GM12878 (cell line): ENCODE results near the gene ATP6V0A1. TPM values are rescaled to one million over a fixed set of nuclear protein-coding genes. Genes with fewer than 3 reads are reported as not detected.

Source experiments
- ATAC-seq: fragments of 200-7000 bp; cut with Tn5 transposase; 3 replicates; pipeline ENCODE4 v1.9.1; 2020; ENCODE audit warnings: mild to moderate bottlenecking, moderate library complexity
- BruUV-seq: library from RNA; stranded (reverse); fragments of 400-500 nt; replicated peaks from 2 replicates; lab custom pipeline; 2021; lab: Mats Ljungman, UMichigan
- CTCF ChIA-PET: fragments of 300-600 bp; sonication (Branson Sonifier 250); formaldehyde crosslinking; extraction: SDS; loops from one replicate; lab custom pipeline; 2021; ENCODE audit warnings: inconsistent platforms; lab: Yijun Ruan, JAX
- POLR2A ChIA-PET: fragments of 350-600 bp; formaldehyde crosslinking; extraction: SDS; loops from one replicate; lab custom pipeline; 2021; ENCODE audit warnings: inconsistent platforms; lab: Charles Lee
- RAD21 ChIA-PET: fragments of 300-600 bp; sonication (Branson Sonifier 250); formaldehyde crosslinking; loops from one replicate; lab custom pipeline; 2023; ENCODE audit warnings: antibody characterized with exemption; ENCODE audit not compliant: unreplicated experiment; lab: Charles Lee
- SMC1A ChIA-PET: fragments of 300-600 bp; sonication (Branson Sonifier 250); formaldehyde crosslinking; loops from one replicate; lab custom pipeline; 2023; ENCODE audit not compliant: unreplicated experiment, uncharacterized antibody; lab: Charles Lee
- DNase-seq: peaks from one replicate; pipeline ENCODE4 v3.0.0-alpha.2; 2011; ENCODE audit warnings: low read depth, low spot score
- FAIRE-seq: peaks from 3 replicates; lab custom pipeline; 2011; peaks lifted over from hg19 to GRCh38; lab: Jason Lieb, UNC
- H2AFZ ChIP-seq: 2 replicates; pipeline ENCODE4 v1.6.0; 2011; ENCODE audit warnings: low read depth, low read length, control low read depth; ENCODE audit not compliant: control insufficient read depth
- H3K27ac ChIP-seq: 2 replicates; pipeline ENCODE4 v1.5.1; 2011; ENCODE audit warnings: control low read depth; ENCODE audit not compliant: control insufficient read depth, insufficient read depth
- H3K27me3 ChIP-seq, 2 experiments: replicated peaks in 1 of 2; 2 replicates each; pipeline versions ENCODE4 v1.6.0 to v1.6.1; 2011; ENCODE audit warnings: low read length in 1 of 2; ENCODE audit not compliant: control insufficient read depth in 2 of 2, insufficient read depth in 2 of 2
- H3K36me3 ChIP-seq, 2 experiments: 2 replicates each; pipeline ENCODE4 v1.5.1; 2011; ENCODE audit warnings: low read length in 1 of 2; ENCODE audit not compliant: control insufficient read depth in 2 of 2, insufficient read depth in 2 of 2
- H3K4me1 ChIP-seq: 2 replicates; pipeline ENCODE4 v1.6.1; 2011; ENCODE audit warnings: mild to moderate bottlenecking, low read length, moderate library complexity, mixed read lengths; ENCODE audit not compliant: control insufficient read depth, insufficient read depth
- H3K4me2 ChIP-seq: 2 replicates; pipeline ENCODE4 v1.6.0; 2011; ENCODE audit warnings: control low read depth; ENCODE audit not compliant: control insufficient read depth, insufficient read depth
- H3K4me3 ChIP-seq: fragments of 200-600 bp; sonication (generic); 2 replicates; pipeline ENCODE4 v1.5.1; 2016
- H3K79me2 ChIP-seq: 2 replicates; pipeline ENCODE4 v1.6.0; 2011; ENCODE audit warnings: low read length; ENCODE audit not compliant: control insufficient read depth, insufficient read depth
- H3K9ac ChIP-seq: 2 replicates; pipeline ENCODE4 v1.8.0; 2011; ENCODE audit warnings: low read length, control low read depth, mixed read lengths; ENCODE audit not compliant: control insufficient read depth, insufficient read depth
- H3K9me3 ChIP-seq: replicated peaks from 3 replicates; pipeline ENCODE4 v1.5.1; 2011; ENCODE audit warnings: mild to moderate bottlenecking, low read length; ENCODE audit not compliant: control insufficient read depth, insufficient read depth
- H4K20me1 ChIP-seq: 2 replicates; pipeline ENCODE4 v1.6.0; 2011; ENCODE audit not compliant: control insufficient read depth, insufficient read depth
- ATF7 ChIP-seq: fragments of 450-650 bp; IDR thresholded peaks from 2 replicates; pipeline ENCODE4 v1.6.1; 2016; ENCODE audit warnings: low read depth, mild to moderate bottlenecking
- BMI1 ChIP-seq: fragments of 450-650 bp; IDR thresholded peaks from 2 replicates; pipeline ENCODE4 v1.6.1; 2016; ENCODE audit warnings: mild to moderate bottlenecking, moderate library complexity, borderline replicate concordance
- CREB1 ChIP-seq: IDR thresholded peaks from 2 replicates; pipeline ENCODE4 v1.6.1; 2012; ENCODE audit warnings: low read depth, mild to moderate bottlenecking, inconsistent platforms
- EGR1 ChIP-seq, 2 experiments: IDR thresholded peaks; 1 replicate in 1 of 2; 2 replicates in 1 of 2; pipeline ENCODE4 v1.6.1; 2011 to 2012; ENCODE audit warnings: low read depth in 2 of 2, low read length in 2 of 2, borderline replicate concordance in 1 of 2, mild to moderate bottlenecking in 1 of 2, moderate library complexity in 1 of 2
- EZH2 ChIP-seq: IDR thresholded peaks from 2 replicates; pipeline ENCODE4 v1.6.1; 2012; ENCODE audit warnings: low read depth, mild to moderate bottlenecking, control low read depth, inconsistent platforms, low read length, borderline replicate concordance; ENCODE audit not compliant: control insufficient read depth
- FOXK2 ChIP-seq: fragments of 450-650 bp; IDR thresholded peaks from 2 replicates; pipeline ENCODE4 v1.6.1; 2017; ENCODE audit warnings: mild to moderate bottlenecking, moderate library complexity
- HDAC2 ChIP-seq: fragments of 200-600 bp; sonication (generic); IDR thresholded peaks from 2 replicates; pipeline ENCODE4 v1.6.1; 2017
- IKZF1 ChIP-seq: fragments of 450-650 bp; conservative IDR thresholded peaks from 2 replicates; pipeline ENCODE4 v1.6.1; 2017; ENCODE audit warnings: antibody characterized with exemption, mild to moderate bottlenecking
- NR2C1 ChIP-seq: fragments of 450-650 bp; IDR thresholded peaks from 2 replicates; pipeline ENCODE4 v1.6.1; 2017; ENCODE audit warnings: antibody characterized with exemption, mild to moderate bottlenecking, moderate library complexity
- POLR2AphosphoS5 ChIP-seq: IDR thresholded peaks from 2 replicates; pipeline ENCODE4 v1.6.1; 2011; ENCODE audit warnings: mild to moderate bottlenecking, low read length, inconsistent platforms
- RAD51 ChIP-seq: fragments of 450-650 bp; IDR thresholded peaks from 2 replicates; pipeline ENCODE4 v1.6.1; 2016; ENCODE audit warnings: moderate library complexity, mild to moderate bottlenecking, inconsistent platforms
- SMC3 ChIP-seq: IDR thresholded peaks from 2 replicates; pipeline ENCODE4 v1.6.1; 2011; ENCODE audit warnings: low read length, improper control_type of control experiment, borderline replicate concordance
- TBL1XR1 ChIP-seq: IDR thresholded peaks from 2 replicates; pipeline ENCODE4 v1.6.1; 2012; ENCODE audit warnings: low read depth, low read length, improper control_type of control experiment
- TCF12 ChIP-seq: IDR thresholded peaks from 2 replicates; pipeline ENCODE4 v1.6.1; 2011; ENCODE audit warnings: low read depth, mild to moderate bottlenecking, low read length
- ZZZ3 ChIP-seq: IDR thresholded peaks from 2 replicates; pipeline ENCODE4 v1.6.1; 2011; ENCODE audit warnings: low read depth; ENCODE audit not compliant: control insufficient read depth, insufficient read length
- WGBS: methylation state at CpG from one replicate; pipeline ENCODE4 v1.1.6; 2016; ENCODE audit warnings: low lambda C conversion rate; ENCODE audit not compliant: insufficient replicate concordance, insufficient coverage; ENCODE audit errors: missing lambda C conversion rate; 5-methylcytosine and 5-hydroxymethylcytosine counted together
- in situ Hi-C: fragments of 300-500 bp; cut with MboI; formaldehyde crosslinking; loops from 9 replicates; pipeline ENCODE4 v1.14.3; 2018; ENCODE audit warnings: mixed read lengths
- intact Hi-C: fragments of 100-400 bp; cut with micrococcal nuclease; formaldehyde crosslinking; loops from one replicate; pipeline ENCODE4 v1.14.2; 2022; ENCODE audit not compliant: unreplicated experiment
- polyA plus RNA-seq, 11 experiments: library from polyadenylated mRNA; depleted of rRNA in 4 of 11; unstranded in 6 of 11; stranded (reverse) in 5 of 11; fragments of >200 nt; fragmentation: Nextera tagmentation in 4 of 11; fragmentation: Illumina TruSeq in 1 of 11; extraction: Ambion mirVana in 4 of 11; extraction: Trizol in 1 of 11; gene quantifications; 1 replicate in 1 of 11; 2 replicates in 10 of 11; pipeline versions ENCODE4 v1.2.1 to v1.2.3, GENCODE V29; 2011 to 2016; ENCODE audit warnings: inconsistent platforms in 2 of 11, missing spikeins in 2 of 11, low read depth in 1 of 11
- total RNA-seq, 4 experiments: library from RNA; depleted of rRNA in 3 of 4; stranded (reverse); fragments of >200 nt in 3 of 4; fragmentation: Illumina TruSeq in 1 of 4; extraction: Trizol in 1 of 4; gene quantifications; 2 replicates each; pipeline versions ENCODE4 v1.2.1 to v1.2.3, GENCODE V29; 2013 to 2021
- TF ChIP-seq, protein P1 (sequence below): IDR thresholded peaks from 2 replicates; pipeline ENCODE4 v1.6.1; 2012; ENCODE audit warnings: low read depth, low read length, improper control_type of control experiment

ATP6V0A1 gene
- total and polyA plus RNA-seq, 10 of the 15 experiments (the other 5 are each of a cell fraction or from before 2014, with no cell fraction given), result 3.0 to 76.6 (median 30.9) TPM

DNA sequence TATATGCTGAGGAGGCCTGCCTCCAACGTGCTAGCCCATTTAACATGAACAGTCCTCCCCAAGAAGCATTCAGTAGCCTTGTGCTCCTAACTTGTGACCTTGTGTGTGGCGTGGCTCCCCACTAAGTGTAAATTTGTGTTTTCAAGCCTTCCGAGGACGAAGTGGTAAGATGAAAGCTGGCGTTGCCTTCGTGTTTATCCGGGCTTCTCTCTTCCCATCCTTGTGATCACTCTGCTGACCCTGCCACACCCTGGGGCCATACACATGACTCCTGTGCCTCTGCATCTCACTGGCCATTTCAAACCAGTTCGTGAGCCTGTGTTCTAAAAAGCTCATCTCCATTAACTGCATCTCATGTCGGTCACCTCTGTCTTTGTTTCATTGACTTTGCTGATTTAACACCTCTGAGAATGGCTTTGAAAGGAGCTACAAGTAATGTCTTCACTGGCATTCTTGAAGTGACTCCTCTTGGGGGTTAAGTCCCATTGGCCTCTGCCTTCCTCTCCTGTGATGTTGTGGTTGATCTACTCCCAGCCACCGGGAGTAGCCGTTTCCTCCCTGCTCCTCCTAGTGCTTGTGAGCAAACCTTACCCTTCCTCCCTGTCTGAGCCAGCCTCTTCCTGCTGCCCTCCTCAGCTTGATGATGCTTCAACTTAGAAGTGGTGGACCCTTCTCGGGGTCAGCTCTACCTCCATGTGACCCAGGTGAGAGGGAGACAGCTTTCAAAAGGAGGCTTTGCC, 49.9 kb downstream of the ATP6V0A1 start:
- ChIA-PET RAD21 (no interaction called here), CTCF (interaction anchor here (0.6 to 1.5 kb wide), 8 partner anchors 9 to 106 kb away, joined by 3 to 6 read pairs (median 3); no protein-coding TSS in a partner anchor), SMC1A (interaction anchor here (1.0 to 1.3 kb wide), 2 partner anchors 13 to 67 kb away, joined by 3 to 4 read pairs; no protein-coding TSS in a partner anchor)
- no peaks in the 10 kb centered on the region for H3K9me3 ChIP-seq
- intact Hi-C loops, result no loop called here
- no peaks in the 10 kb centered on the region for H3K79me2 ChIP-seq
- FAIRE-seq, result no peak
- no peak overlapping the region for H3K27ac ChIP-seq
- H2AFZ ChIP-seq, result no peak overlapping the region
- in situ Hi-C loops, result no loop called here
- no peak for TF ChIP-seq EGR1 (IDR thresholded peaks at IDR 0.05; ENCODE audit: borderline replicate concordance in 1 of 2, low read depth in 2 of 2, low read length in 2 of 2)
- TF ChIP-seq POLR2AphosphoS5, result no peak
- no peak for TF ChIP-seq FOXK2
- no peak for TF ChIP-seq HDAC2
- no peak for TF ChIP-seq SMC3
- TF ChIP-seq NR2C1, result no peak
- TF ChIP-seq, all 136 proteins: peak for 0
- no peak for ATAC-seq
- Histone ChIP-seq H4K20me1 (no peaks in the 10 kb centered on the region), H3K4me1 (peaks cover 9% of the 10 kb centered on the region), H3K4me3 (no peak overlapping the region), H3K36me3 (peaks cover 16 to 22% of the 10 kb centered on the region in 2 experiments; a peak in 3 of 4 replicates), H3K27me3 (no peaks in the 10 kb centered on the region), H3K9ac (no peak overlapping the region), H3K4me2 (no peak overlapping the region)
- POLR2A ChIA-PET, result no interaction called here
- no TSS peak for BruUV-seq
- no peak for DNase-seq
- WGBS, result 92% methylated on average over 12 of the region's 12 CpGs

DNA sequence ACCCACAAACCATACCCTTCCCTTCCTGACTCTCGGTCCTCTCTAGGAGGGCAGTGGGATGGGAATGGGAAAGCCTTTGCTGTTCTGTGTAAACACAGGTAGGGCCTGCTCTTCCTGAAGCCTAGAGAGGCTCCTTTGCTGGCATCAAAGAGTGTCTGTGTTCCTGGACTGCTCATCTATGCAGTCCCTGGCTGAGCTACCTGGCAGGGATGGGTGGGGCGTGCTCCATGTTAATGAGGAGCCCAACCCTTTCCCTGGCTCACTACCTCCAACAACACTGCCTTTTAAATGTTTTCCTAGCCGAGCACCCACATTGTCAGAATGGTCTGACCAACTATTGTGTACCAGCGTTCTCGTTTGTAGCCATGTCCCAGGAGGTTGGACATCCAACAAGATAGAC, 50.7 kb downstream of the ATP6V0A1 start:
- Histone ChIP-seq H3K79me2 (no peaks in the 10 kb centered on the region), H3K27me3 (no peaks in the 10 kb centered on the region), H3K36me3 (peaks cover 16 to 20% of the 10 kb centered on the region in 2 experiments; a peak in 3 of 4 replicates), H2AFZ (no peak overlapping the region), H3K4me1 (peaks cover 9% of the 10 kb centered on the region), H3K4me3 (no peak overlapping the region), H4K20me1 (no peaks in the 10 kb centered on the region), H3K9me3 (no peaks in the 10 kb centered on the region), H3K9ac (no peak overlapping the region), H3K4me2 (no peak overlapping the region), H3K27ac (no peak overlapping the region)
- ChIA-PET CTCF (interaction anchor here (0.6 to 1.5 kb wide), 4 partner anchors 32 to 107 kb away, joined by 3 to 6 read pairs (median 3); no protein-coding TSS in a partner anchor), SMC1A (interaction anchor here (1.0 to 1.5 kb wide), 2 partner anchors 22 to 68 kb away, joined by 3 read pairs; no protein-coding TSS in a partner anchor), POLR2A (no interaction called here), RAD21 (no interaction called here)
- ATAC-seq (no peak), DNase-seq (no peak), FAIRE-seq (no peak)
- BruUV-seq, result no TSS peak
- intact Hi-C loops, result no loop called here
- in situ Hi-C loops, result no loop called here
- WGBS, result 91% methylated on average over 5 of the region's 5 CpGs
- TF ChIP-seq POLR2AphosphoS5, result no peak
- TF ChIP-seq, protein P1, sequence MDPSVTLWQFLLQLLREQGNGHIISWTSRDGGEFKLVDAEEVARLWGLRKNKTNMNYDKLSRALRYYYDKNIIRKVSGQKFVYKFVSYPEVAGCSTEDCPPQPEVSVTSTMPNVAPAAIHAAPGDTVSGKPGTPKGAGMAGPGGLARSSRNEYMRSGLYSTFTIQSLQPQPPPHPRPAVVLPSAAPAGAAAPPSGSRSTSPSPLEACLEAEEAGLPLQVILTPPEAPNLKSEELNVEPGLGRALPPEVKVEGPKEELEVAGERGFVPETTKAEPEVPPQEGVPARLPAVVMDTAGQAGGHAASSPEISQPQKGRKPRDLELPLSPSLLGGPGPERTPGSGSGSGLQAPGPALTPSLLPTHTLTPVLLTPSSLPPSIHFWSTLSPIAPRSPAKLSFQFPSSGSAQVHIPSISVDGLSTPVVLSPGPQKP, result no peak
- TF ChIP-seq RAD51, result no peak
- no peak for TF ChIP-seq HDAC2
- no peak for TF ChIP-seq ZZZ3
- TF ChIP-seq EZH2, result no peak
- TF ChIP-seq ATF7, result no peak
- TF ChIP-seq CREB1, result no peak
- no peak for TF ChIP-seq TCF12
- no peak for TF ChIP-seq IKZF1
- no peak for TF ChIP-seq TBL1XR1
- no peak for TF ChIP-seq BMI1
